Liver (tissue), 9 donors: ENCODE results near the gene SLC38A10. TPM values are rescaled to one million over a fixed set of nuclear protein-coding genes. Genes with fewer than 3 reads are reported as not detected.

ENCODE experiments used
- DNase-seq: peaks from one replicate; pipeline ENCODE4 v3.0.0-alpha.2; 2017; ENCODE audit warnings: low spot score
- H3K27ac ChIP-seq, 2 donors: one replicate each; pipeline ENCODE4 v1.7.0; 2013; ENCODE audit warnings: inconsistent platforms in 2 of 2, low read length in 2 of 2, control low read depth in 1 of 2, low read depth in 1 of 2, mild to moderate bottlenecking in 1 of 2
- H3K27me3 ChIP-seq, 4 donors: one replicate each; pipeline versions ENCODE4 v1.6.1 to v1.7.0; 2013; ENCODE audit warnings: low read length in 3 of 4, inconsistent platforms in 1 of 4, mild to moderate bottlenecking in 1 of 4, moderate library complexity in 1 of 4; ENCODE audit not compliant: control insufficient read depth in 4 of 4, insufficient read depth in 4 of 4
- H3K36me3 ChIP-seq, 4 donors: one replicate each; pipeline versions ENCODE4 v1.6.1 to v1.7.0; 2013; ENCODE audit warnings: low read length in 3 of 4, mild to moderate bottlenecking in 3 of 4, low read depth in 1 of 4, moderate library complexity in 1 of 4; ENCODE audit not compliant: control insufficient read depth in 4 of 4, insufficient read depth in 3 of 4
- H3K4me1 ChIP-seq, 4 donors: one replicate each; pipeline versions ENCODE4 v1.6.1 to v1.7.0; 2013; ENCODE audit warnings: low read length in 3 of 4, mild to moderate bottlenecking in 3 of 4, moderate library complexity in 1 of 4; ENCODE audit not compliant: control insufficient read depth in 4 of 4, insufficient read depth in 4 of 4
- H3K4me3 ChIP-seq, 3 donors: one replicate each; pipeline versions ENCODE4 v1.6.1 to v1.7.0; 2013; ENCODE audit warnings: low read length in 3 of 3, control low read depth in 1 of 3, low read depth in 1 of 3, mild to moderate bottlenecking in 1 of 3
- H3K9ac ChIP-seq, 2 donors: one replicate each; pipeline ENCODE4 v1.7.0; 2013; ENCODE audit warnings: low read length in 2 of 2, mild to moderate bottlenecking in 2 of 2, moderate library complexity in 2 of 2, control low read depth in 1 of 2, low read depth in 1 of 2
- H3K9me3 ChIP-seq, 4 donors: one replicate each; pipeline versions ENCODE4 v1.6.1 to v1.7.0; 2013; ENCODE audit warnings: low read length in 3 of 4; ENCODE audit not compliant: control insufficient read depth in 4 of 4
- ATF3 ChIP-seq: IDR thresholded peaks from 2 replicates; pipeline ENCODE4 v1.6.1; 2016; ENCODE audit warnings: antibody characterized with exemption
- CTCF ChIP-seq: fragments of 150-350 bp; IDR thresholded peaks from 2 replicates; pipeline ENCODE4 v1.5.1; 2017; ENCODE audit warnings: improper control_type of control experiment, low read depth, low read length; ENCODE audit not compliant: missing input control
- EGR1 ChIP-seq, 2 donors: IDR thresholded peaks; 2 replicates each; pipeline ENCODE4 v1.6.1; 2016 to 2018; ENCODE audit warnings: antibody characterized with exemption in 2 of 2, low read depth in 2 of 2
- FOXA1 ChIP-seq: IDR thresholded peaks from 2 replicates; pipeline ENCODE4 v1.6.1; 2016; ENCODE audit warnings: antibody characterized with exemption
- FOXA2 ChIP-seq: IDR thresholded peaks from 2 replicates; pipeline ENCODE4 v1.6.1; 2016; ENCODE audit warnings: antibody characterized with exemption
- GABPA ChIP-seq, 2 donors: IDR thresholded peaks in 1 of 2; conservative IDR thresholded peaks in 1 of 2; 2 replicates each; pipeline ENCODE4 v1.6.1; 2016; ENCODE audit warnings: antibody characterized with exemption in 2 of 2, mild to moderate bottlenecking in 1 of 2, moderate library complexity in 1 of 2
- HNF4A ChIP-seq, 2 donors: conservative IDR thresholded peaks; 2 replicates each; pipeline ENCODE4 v1.6.1; 2016; ENCODE audit warnings: antibody characterized with exemption in 2 of 2, mild to moderate bottlenecking in 2 of 2
- HNF4G ChIP-seq: IDR thresholded peaks from 2 replicates; pipeline ENCODE4 v1.6.1; 2016; ENCODE audit warnings: antibody characterized with exemption
- JUND ChIP-seq, 2 donors: IDR thresholded peaks; 2 replicates each; pipeline ENCODE4 v1.6.1; 2016; ENCODE audit warnings: antibody characterized with exemption in 2 of 2
- MAX ChIP-seq: IDR thresholded peaks from 2 replicates; pipeline ENCODE4 v1.6.1; 2016; ENCODE audit warnings: antibody characterized with exemption
- NR2F2 ChIP-seq: IDR thresholded peaks from 2 replicates; pipeline ENCODE4 v1.6.1; 2016; ENCODE audit warnings: antibody characterized with exemption
- RAD21 ChIP-seq, 2 donors: IDR thresholded peaks; 2 replicates each; pipeline ENCODE4 v1.6.1; 2016; ENCODE audit warnings: antibody characterized with exemption in 2 of 2, mild to moderate bottlenecking in 2 of 2
- REST ChIP-seq: IDR thresholded peaks from 2 replicates; pipeline ENCODE4 v1.6.1; 2016; ENCODE audit warnings: antibody characterized with exemption, mild to moderate bottlenecking
- RXRA ChIP-seq, 2 donors: IDR thresholded peaks; 2 replicates each; pipeline ENCODE4 v1.6.1; 2017 to 2018; ENCODE audit warnings: antibody characterized with exemption in 2 of 2, mild to moderate bottlenecking in 1 of 2
- SP1 ChIP-seq: IDR thresholded peaks from 2 replicates; pipeline ENCODE4 v1.6.1; 2018; ENCODE audit warnings: antibody characterized with exemption, mild to moderate bottlenecking
- YY1 ChIP-seq: IDR thresholded peaks from 2 replicates; pipeline ENCODE4 v1.6.1; 2016; ENCODE audit warnings: antibody characterized with exemption, mild to moderate bottlenecking
- ZBTB33 ChIP-seq: IDR thresholded peaks from 2 replicates; pipeline ENCODE4 v1.6.1; 2016; ENCODE audit warnings: antibody characterized with exemption
- WGBS: extraction: QIAGEN DNeasy Blood & Tissue Kit; methylation state at CpG from one replicate; pipeline ENCODE4 v1.1.7; 2013; 5-methylcytosine and 5-hydroxymethylcytosine counted together
- polyA plus RNA-seq, 2 donors: library from polyadenylated mRNA; stranded (reverse) in 1 of 2; unstranded in 1 of 2; fragments of 200-250 nt in 1 of 2; fragments of >200 nt in 1 of 2; fragmentation: Nextera tagmentation in 1 of 2; extraction: Ambion mirVana in 1 of 2; gene quantifications; one replicate each; pipeline versions ENCODE4 v1.2.1 to v1.2.3, GENCODE V29; 2013 to 2015
- total RNA-seq, 2 donors: library from RNA; depleted of rRNA; stranded (reverse); fragments of >200 nt; gene quantifications; one replicate each; pipeline ENCODE4 v1.2.3, GENCODE V29; 2014
- donor health status: healthy.
- donor health status: healthy.
- donor health status: healthy.
- donor health status: healthy.
- donor health status: healthy.

The SLC38A10 gene
- total and polyA plus RNA-seq, 4 donors = 29.3 to 117 (median 54.7) TPM

GRCh38 chr17:81221842-81222619, 73.1 kb downstream of the SLC38A10 start:
- no peak overlapping the region for H3K27ac ChIP-seq
- no peaks in the 10 kb centered on the region for H3K36me3 ChIP-seq
- H3K9ac ChIP-seq = no peak overlapping the region
- H3K9me3 ChIP-seq = no peaks in the 10 kb centered on the region
- no peak for TF ChIP-seq RAD21 (IDR thresholded peaks at IDR 0.05)
- no peak for TF ChIP-seq FOXA1
- no peak for TF ChIP-seq EGR1 (IDR thresholded peaks at IDR 0.05; ENCODE audit: low read depth in 2 of 2)
- TF ChIP-seq ZBTB33 = no peak
- TF ChIP-seq JUND (IDR thresholded peaks at IDR 0.05) = no peak
- TF ChIP-seq ATF3 = no peak
- TF ChIP-seq GABPA (IDR thresholded peaks at IDR 0.05 in 1 of 2, conservative IDR thresholded peaks at IDR 0.05 in 1 of 2) = no peak
- TF ChIP-seq RXRA (IDR thresholded peaks at IDR 0.05) = no peak
- no peak for TF ChIP-seq YY1
- no peak for TF ChIP-seq MAX
- no peak for TF ChIP-seq FOXA2
- TF ChIP-seq HNF4A (conservative IDR thresholded peaks at IDR 0.05) = no peak
- TF ChIP-seq SP1 = no peak
- TF ChIP-seq NR2F2 = no peak
- TF ChIP-seq HNF4G = no peak
- no peak for TF ChIP-seq CTCF
- TF ChIP-seq REST = no peak
- H3K4me1 ChIP-seq = peaks cover 10 to 23% (median 13%) of the 10 kb centered on the region in 4 donors
- 35% methylated on average over 24 of the region's 24 CpGs for WGBS
- H3K27me3 ChIP-seq = no peaks in the 10 kb centered on the region
- peak overlapping the region in 2 of 3 donors; percentile 46 to 83 for H3K4me3 ChIP-seq
- DNase-seq = no peak
